Vagina (tissue), 2 donors: ENCODE data around the gene GRAMD2B.

Source experiments
- POLR2A ChIP-seq, 2 donors: fragments of 450-650 bp; IDR thresholded peaks; one replicate each; pipeline ENCODE4 v1.6.1; 2017; ENCODE audit warnings: antibody characterized with exemption in 2 of 2, mild to moderate bottlenecking in 2 of 2, moderate library complexity in 2 of 2
- POLR2AphosphoS5 ChIP-seq, 2 donors: sonication (generic); formaldehyde crosslinking; IDR thresholded peaks; one replicate each; pipeline ENCODE4 v1.9.0; 2017; ENCODE audit warnings: antibody characterized with exemption in 2 of 2, mild to moderate bottlenecking in 2 of 2, low read depth in 1 of 2; ENCODE audit not compliant: insufficient read depth in 1 of 2
- TF ChIP-seq, protein P1 (sequence below), 3 experiments: fragments of 450-650 bp in 2 of 3; fragments of 200-600 bp in 1 of 3; sonication (generic) in 1 of 3; IDR thresholded peaks; one replicate each; pipeline ENCODE4 v1.5.1; 2017 to 2019; ENCODE audit warnings: antibody characterized with exemption in 3 of 3, mild to moderate bottlenecking in 2 of 3, moderate library complexity in 2 of 3

DNA sequence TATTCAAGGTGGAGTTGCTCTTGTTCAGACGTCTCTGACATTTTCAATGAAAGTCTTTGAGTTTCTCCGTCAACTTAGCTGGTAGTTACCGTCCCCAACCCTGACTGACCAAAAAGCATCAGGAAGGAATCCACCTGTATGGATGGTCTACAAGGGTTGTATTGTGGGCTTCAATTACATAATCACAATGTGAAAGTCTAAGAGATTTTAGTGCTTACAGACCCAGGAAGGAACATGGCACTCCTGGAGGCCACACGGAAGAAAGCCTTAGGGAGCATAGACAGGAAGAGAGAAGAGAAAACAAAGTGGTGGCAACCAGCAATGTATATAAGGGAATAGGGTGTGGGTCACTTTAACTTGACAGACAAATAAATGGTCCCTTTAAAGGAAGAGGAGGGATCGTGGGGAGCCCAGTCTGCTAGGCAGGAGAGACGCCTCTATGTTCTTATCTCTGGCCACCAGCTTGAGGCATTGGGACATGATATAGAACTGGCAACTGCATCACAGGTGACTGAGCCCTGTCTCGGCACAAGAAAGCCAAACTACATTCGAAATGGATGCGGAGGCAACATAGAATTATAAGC, 91.4 kb downstream of the GRAMD2B start:
- TF ChIP-seq POLR2AphosphoS5 (IDR thresholded peaks at IDR 0.05; ENCODE audit: insufficient read depth in 1 of 2, low read depth in 1 of 2) (no peak), POLR2A (IDR thresholded peaks at IDR 0.05) (no peak)
- TF ChIP-seq, protein P1, sequence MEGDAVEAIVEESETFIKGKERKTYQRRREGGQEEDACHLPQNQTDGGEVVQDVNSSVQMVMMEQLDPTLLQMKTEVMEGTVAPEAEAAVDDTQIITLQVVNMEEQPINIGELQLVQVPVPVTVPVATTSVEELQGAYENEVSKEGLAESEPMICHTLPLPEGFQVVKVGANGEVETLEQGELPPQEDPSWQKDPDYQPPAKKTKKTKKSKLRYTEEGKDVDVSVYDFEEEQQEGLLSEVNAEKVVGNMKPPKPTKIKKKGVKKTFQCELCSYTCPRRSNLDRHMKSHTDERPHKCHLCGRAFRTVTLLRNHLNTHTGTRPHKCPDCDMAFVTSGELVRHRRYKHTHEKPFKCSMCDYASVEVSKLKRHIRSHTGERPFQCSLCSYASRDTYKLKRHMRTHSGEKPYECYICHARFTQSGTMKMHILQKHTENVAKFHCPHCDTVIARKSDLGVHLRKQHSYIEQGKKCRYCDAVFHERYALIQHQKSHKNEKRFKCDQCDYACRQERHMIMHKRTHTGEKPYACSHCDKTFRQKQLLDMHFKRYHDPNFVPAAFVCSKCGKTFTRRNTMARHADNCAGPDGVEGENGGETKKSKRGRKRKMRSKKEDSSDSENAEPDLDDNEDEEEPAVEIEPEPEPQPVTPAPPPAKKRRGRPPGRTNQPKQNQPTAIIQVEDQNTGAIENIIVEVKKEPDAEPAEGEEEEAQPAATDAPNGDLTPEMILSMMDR (IDR thresholded peaks at IDR 0.05): no peak
